ENCODE data around the gene VAMP7.
"Not testable (repeated sequence)": the region's sequence is repeated elsewhere in the genome, so short reads cannot be mapped to it uniquely, and the experiment has no call there.

The VAMP7 gene
- 43.5 to 52.8 reads per million in 2 experiments for total RNA-seq

GRCh38 chrX:155881158-155881993, at the start of gene VAMP7:
Gene VAMP7 (plus strand): TSS chrX:155881345. CDS start chrX:155889467, 8,122 bp downstream.
- peak; percentile 72 for DNase-seq (ENCODE audit: low read depth)

GRCh38 chrX:155841232-155841631, 39.9 kb upstream of the VAMP7 start:
- DNase-seq (ENCODE audit: low read depth): no peak

GRCh38 chrX:155851786-155852185, 29.4 kb upstream of the VAMP7 start:
- not testable (repeated sequence) for DNase-seq (ENCODE audit: low read depth)

GRCh38 chrX:155857561-155857960, 23.6 kb upstream of the VAMP7 start:
- DNase-seq (ENCODE audit: low read depth): no peak

GRCh38 chrX:155864655-155865054, 16.5 kb upstream of the VAMP7 start:
- DNase-seq (ENCODE audit: low read depth): no peak

- no peak for DNase-seq (ENCODE audit: low read depth)
These were observed 16.0 kb upstream of the VAMP7 start for GRCh38 chrX:155865193-155865592.

GRCh38 chrX:155867821-155868220, 13.3 kb upstream of the VAMP7 start:
- DNase-seq (ENCODE audit: low read depth): no peak

- DNase-seq (ENCODE audit: low read depth): no peak
These were observed 10.2 kb upstream of the VAMP7 start for GRCh38 chrX:155870958-155871357.

- DNase-seq (ENCODE audit: low read depth): no peak
These were observed 9.2 kb upstream of the VAMP7 start for GRCh38 chrX:155871934-155872333.

GRCh38 chrX:155873188-155873587, 8.0 kb upstream of the VAMP7 start:
- no peak for DNase-seq (ENCODE audit: low read depth)

GRCh38 chrX:155874571-155875244, 6.4 kb upstream of the VAMP7 start:
- no peak for DNase-seq (ENCODE audit: low read depth)

- no peak for DNase-seq (ENCODE audit: low read depth)
These were observed 4.4 kb upstream of the VAMP7 start for GRCh38 chrX:155876704-155877103.

- no peak for DNase-seq (ENCODE audit: low read depth)
These were observed 3.9 kb upstream of the VAMP7 start for GRCh38 chrX:155877288-155877687.

- DNase-seq (ENCODE audit: low read depth): no peak
These were observed 473 bp upstream of the VAMP7 start for GRCh38 chrX:155880586-155881157.

GRCh38 chrX:155886409-155886808, 5.3 kb downstream of the VAMP7 start:
- DNase-seq (ENCODE audit: low read depth): no peak

GRCh38 chrX:155888139-155888538, 7.0 kb downstream of the VAMP7 start:
- DNase-seq (ENCODE audit: low read depth): no peak

- no peak for DNase-seq (ENCODE audit: low read depth)
These were observed 8.2 kb downstream of the VAMP7 start for GRCh38 chrX:155889328-155889727.

- no peak for DNase-seq (ENCODE audit: low read depth)
These were observed 10.5 kb downstream of the VAMP7 start for GRCh38 chrX:155891446-155892210.

GRCh38 chrX:155893521-155893920, 12.4 kb downstream of the VAMP7 start:
- no peak for DNase-seq (ENCODE audit: low read depth)

- DNase-seq (ENCODE audit: low read depth): no peak
These were observed 15.4 kb downstream of the VAMP7 start for GRCh38 chrX:155896512-155896911.

- no peak for DNase-seq (ENCODE audit: low read depth)
These were observed 18.2 kb downstream of the VAMP7 start for GRCh38 chrX:155899366-155899765.

GRCh38 chrX:155900765-155901164, 19.6 kb downstream of the VAMP7 start:
- DNase-seq (ENCODE audit: low read depth): no peak
